ENCODE results near the gene CYP4F22.

CYP4F22 gene

DNA sequence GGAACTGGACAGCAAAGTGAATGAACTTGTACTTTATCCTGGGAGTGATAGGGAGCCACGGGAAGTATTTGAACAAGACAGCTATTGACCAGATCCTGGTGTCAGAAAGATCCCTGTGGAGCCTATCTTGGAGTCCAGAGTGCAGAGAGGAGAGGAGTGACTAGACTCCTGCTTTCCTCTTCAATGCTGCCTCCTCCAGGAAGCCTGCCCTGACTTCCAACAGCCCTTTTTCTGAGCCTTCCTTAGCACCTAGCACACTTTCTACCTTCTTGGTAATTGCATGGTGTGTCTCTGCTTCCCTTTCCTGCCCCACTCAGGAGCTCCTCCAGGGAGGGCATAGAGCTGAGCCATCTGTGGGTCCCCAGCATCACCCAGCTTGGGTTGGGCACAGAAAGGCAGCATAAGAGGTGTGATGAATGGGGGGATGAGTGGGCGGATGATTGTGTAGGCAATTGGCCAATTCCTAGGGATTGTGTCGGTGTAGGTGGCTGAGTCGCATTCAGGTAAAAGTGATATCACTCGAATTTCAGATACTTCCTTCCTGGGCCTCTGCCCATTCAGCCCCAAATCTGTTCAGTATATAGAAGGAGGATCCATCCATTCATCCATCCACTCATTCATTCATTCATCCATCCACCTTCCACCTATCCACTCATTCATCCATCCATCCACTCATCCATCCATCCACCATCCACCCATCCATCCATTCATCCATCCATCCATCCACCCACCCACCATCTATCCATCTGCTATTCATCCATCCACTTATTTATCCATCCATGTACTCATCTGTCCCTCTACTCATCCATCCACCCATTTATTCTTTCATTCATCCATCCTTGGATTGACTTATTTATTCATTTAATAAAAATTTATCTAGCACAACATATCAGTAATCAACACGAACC is 26.9 kb downstream of the CYP4F22 start:
- Histone ChIP-seq H3K9ac (ENCODE audit: low read length) (no peak overlapping the region), H3K9me2 (ENCODE audit: low read depth, low read length) (no peaks in the 10 kb centered on the region), H3K9me3 (ENCODE audit: low read length) (no peaks in the 10 kb centered on the region), H3K27me3 (ENCODE audit: insufficient read depth, low read length) (no peaks in the 10 kb centered on the region), H3K36me3 (ENCODE audit: insufficient read depth, low read length) (no peaks in the 10 kb centered on the region), H3F3A (ENCODE audit: insufficient read depth, low read length) (no peaks in the 10 kb centered on the region), H3K4me1 (ENCODE audit: insufficient read depth, low read length, severe bottlenecking) (no peaks in the 10 kb centered on the region), H4K20me1 (ENCODE audit: insufficient read depth, low read length) (no peaks in the 10 kb centered on the region), H3K4me3 (ENCODE audit: low read depth, low read length, poor library complexity, severe bottlenecking) (no peak overlapping the region), H3K27ac (ENCODE audit: low read depth, low read length, poor library complexity, severe bottlenecking) (no peak overlapping the region), H3K79me2 (ENCODE audit: insufficient read depth, low read length) (no peaks in the 10 kb centered on the region), H2AFZ (ENCODE audit: low read length) (no peak overlapping the region), H3K4me2 (ENCODE audit: low read length) (no peak overlapping the region)
- TF ChIP-seq EZH2 (IDR thresholded peaks at IDR 0.05; ENCODE audit: borderline replicate concordance, low read length) = no peak
- TF ChIP-seq, protein P1, sequence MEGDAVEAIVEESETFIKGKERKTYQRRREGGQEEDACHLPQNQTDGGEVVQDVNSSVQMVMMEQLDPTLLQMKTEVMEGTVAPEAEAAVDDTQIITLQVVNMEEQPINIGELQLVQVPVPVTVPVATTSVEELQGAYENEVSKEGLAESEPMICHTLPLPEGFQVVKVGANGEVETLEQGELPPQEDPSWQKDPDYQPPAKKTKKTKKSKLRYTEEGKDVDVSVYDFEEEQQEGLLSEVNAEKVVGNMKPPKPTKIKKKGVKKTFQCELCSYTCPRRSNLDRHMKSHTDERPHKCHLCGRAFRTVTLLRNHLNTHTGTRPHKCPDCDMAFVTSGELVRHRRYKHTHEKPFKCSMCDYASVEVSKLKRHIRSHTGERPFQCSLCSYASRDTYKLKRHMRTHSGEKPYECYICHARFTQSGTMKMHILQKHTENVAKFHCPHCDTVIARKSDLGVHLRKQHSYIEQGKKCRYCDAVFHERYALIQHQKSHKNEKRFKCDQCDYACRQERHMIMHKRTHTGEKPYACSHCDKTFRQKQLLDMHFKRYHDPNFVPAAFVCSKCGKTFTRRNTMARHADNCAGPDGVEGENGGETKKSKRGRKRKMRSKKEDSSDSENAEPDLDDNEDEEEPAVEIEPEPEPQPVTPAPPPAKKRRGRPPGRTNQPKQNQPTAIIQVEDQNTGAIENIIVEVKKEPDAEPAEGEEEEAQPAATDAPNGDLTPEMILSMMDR (IDR thresholded peaks at IDR 0.05; ENCODE audit: low read length) = no peak

- Histone ChIP-seq H2AFZ (ENCODE audit: low read length) (no peak overlapping the region), H3K79me2 (ENCODE audit: insufficient read depth, low read length) (no peaks in the 10 kb centered on the region), H4K20me1 (ENCODE audit: insufficient read depth, low read length) (no peaks in the 10 kb centered on the region), H3K36me3 (ENCODE audit: insufficient read depth, low read length) (no peaks in the 10 kb centered on the region), H3K27me3 (ENCODE audit: insufficient read depth, low read length) (no peaks in the 10 kb centered on the region), H3K4me2 (ENCODE audit: low read length) (no peak overlapping the region), H3K4me3 (ENCODE audit: low read depth, low read length, poor library complexity, severe bottlenecking) (no peak overlapping the region), H3K27ac (ENCODE audit: low read depth, low read length, poor library complexity, severe bottlenecking) (no peak overlapping the region), H3K4me1 (ENCODE audit: insufficient read depth, low read length, severe bottlenecking) (no peaks in the 10 kb centered on the region), H3K9me3 (ENCODE audit: low read length) (no peaks in the 10 kb centered on the region), H3K9ac (ENCODE audit: low read length) (no peak overlapping the region), H3F3A (ENCODE audit: insufficient read depth, low read length) (no peaks in the 10 kb centered on the region), H3K9me2 (ENCODE audit: low read depth, low read length) (no peaks in the 10 kb centered on the region)
- TF ChIP-seq, protein P1 (IDR thresholded peaks at IDR 0.05; ENCODE audit: low read length) = no peak
- no peak for TF ChIP-seq EZH2 (IDR thresholded peaks at IDR 0.05; ENCODE audit: borderline replicate concordance, low read length)
Observed at GRCh38 chr19:15536350-15536749, 28.0 kb downstream of the CYP4F22 start.

GRCh38 chr19:15538774-15539173 is 30.4 kb downstream of the CYP4F22 start:
- Histone ChIP-seq H3K27me3 (ENCODE audit: insufficient read depth, low read length) (no peaks in the 10 kb centered on the region), H3K4me3 (ENCODE audit: low read depth, low read length, poor library complexity, severe bottlenecking) (no peak overlapping the region), H3K9me3 (ENCODE audit: low read length) (no peaks in the 10 kb centered on the region)

More at GRCh38 chr19:15538774-15539173, 30.4 kb downstream of the CYP4F22 start:
- H3K4me1 ChIP-seq (ENCODE audit: insufficient read depth, low read length, severe bottlenecking) = no peaks in the 10 kb centered on the region
- TF ChIP-seq EZH2 (IDR thresholded peaks at IDR 0.05; ENCODE audit: borderline replicate concordance, low read length) = no peak
- TF ChIP-seq, protein P1 (IDR thresholded peaks at IDR 0.05; ENCODE audit: low read length) = no peak
- H4K20me1 ChIP-seq (ENCODE audit: insufficient read depth, low read length) = no peaks in the 10 kb centered on the region
- H3K9me2 ChIP-seq (ENCODE audit: low read depth, low read length) = no peaks in the 10 kb centered on the region
- H2AFZ ChIP-seq (ENCODE audit: low read length) = no peak overlapping the region
- no peak overlapping the region for H3K27ac ChIP-seq (ENCODE audit: low read depth, low read length, poor library complexity, severe bottlenecking)
- no peaks in the 10 kb centered on the region for H3K79me2 ChIP-seq (ENCODE audit: insufficient read depth, low read length)
- no peaks in the 10 kb centered on the region for H3F3A ChIP-seq (ENCODE audit: insufficient read depth, low read length)
- H3K4me2 ChIP-seq (ENCODE audit: low read length) = no peak overlapping the region
- H3K9ac ChIP-seq (ENCODE audit: low read length) = no peak overlapping the region
- H3K36me3 ChIP-seq (ENCODE audit: insufficient read depth, low read length) = no peaks in the 10 kb centered on the region
